Activated T-cell treated with anti-CD3 and anti-CD28 coated beads, Interleukin-2, amount 50 U/mL, for 24 hours (primary cell): ENCODE results near the gene GRM4.
A peak's percentile ranks its signal among the peaks of the same experiment; 100 is the strongest.

Experiments
- DNase-seq: peaks from one replicate; pipeline ENCODE4 v3.0.0-alpha.2; 2020
- H3K27ac Mint-ChIP-seq: 2 replicates; pipeline ENCODE4 v1.8.0; 2020; ENCODE audit warnings: mild to moderate bottlenecking, mixed read lengths
- H3K27me3 Mint-ChIP-seq: 2 replicates; pipeline ENCODE4 v1.8.0; 2020; ENCODE audit warnings: mixed read lengths
- H3K36me3 Mint-ChIP-seq: 2 replicates; pipeline ENCODE4 v1.8.0; 2020; ENCODE audit warnings: low read depth, mixed read lengths
- H3K4me1 Mint-ChIP-seq: 2 replicates; pipeline ENCODE4 v1.8.0; 2020; ENCODE audit warnings: low read depth, mixed read lengths
- H3K4me3 Mint-ChIP-seq: 2 replicates; pipeline ENCODE4 v1.8.0; 2020; ENCODE audit warnings: mild to moderate bottlenecking, moderate library complexity, mixed read lengths
- H3K9me3 Mint-ChIP-seq: 2 replicates; pipeline ENCODE4 v1.8.0; 2020; ENCODE audit warnings: mixed read lengths

GRM4 gene

DNA sequence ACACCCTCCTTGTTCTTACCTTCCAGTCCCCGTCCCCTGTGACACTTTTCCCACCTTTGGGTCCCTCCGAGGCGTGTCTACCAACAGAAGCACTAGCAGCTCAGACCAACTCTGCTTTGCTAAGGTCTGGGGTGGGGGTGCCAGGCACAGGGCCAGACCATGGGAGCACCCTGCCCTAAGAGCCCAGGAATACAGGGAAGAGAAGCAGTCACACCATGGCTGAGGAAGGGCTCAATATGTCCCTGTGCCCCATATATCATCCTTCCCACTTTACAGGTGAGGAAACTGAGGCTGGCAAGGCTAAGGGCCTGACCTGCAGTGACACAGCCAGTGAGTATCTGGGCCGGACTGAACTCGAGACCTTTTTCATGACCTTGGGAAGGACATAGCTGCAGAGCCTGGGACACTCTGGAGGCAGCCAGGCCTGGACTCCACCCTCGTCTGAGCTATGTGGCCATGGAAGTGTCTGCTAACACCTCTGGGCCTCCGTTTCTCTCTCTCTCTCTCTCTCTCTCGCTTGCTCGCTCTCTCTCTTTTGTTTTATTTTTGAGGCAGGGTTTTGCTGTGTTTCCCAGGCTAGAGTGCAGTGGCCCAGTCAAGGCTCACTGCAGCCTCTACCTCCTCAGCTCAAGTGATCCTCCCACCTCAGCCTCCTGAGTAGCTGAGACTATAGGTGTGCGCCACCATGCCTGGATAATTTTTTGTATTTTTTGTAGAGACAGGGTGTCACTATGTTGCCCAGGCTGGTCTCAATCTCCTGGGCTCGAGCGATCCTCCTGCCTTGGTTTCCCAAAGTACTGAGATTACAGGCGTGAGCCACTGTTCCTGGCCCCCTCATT lies 156.7 kb downstream of the GRM4 start:
- Mint-ChIP-seq H3K4me1 (no peaks in the 10 kb centered on the region), H3K27me3 (no peaks in the 10 kb centered on the region), H3K9me3 (no peaks in the 10 kb centered on the region), H3K36me3 (no peaks in the 10 kb centered on the region), H3K27ac (no peak overlapping the region), H3K4me3 (no peak overlapping the region)
- DNase-seq, result no peak

DNA sequence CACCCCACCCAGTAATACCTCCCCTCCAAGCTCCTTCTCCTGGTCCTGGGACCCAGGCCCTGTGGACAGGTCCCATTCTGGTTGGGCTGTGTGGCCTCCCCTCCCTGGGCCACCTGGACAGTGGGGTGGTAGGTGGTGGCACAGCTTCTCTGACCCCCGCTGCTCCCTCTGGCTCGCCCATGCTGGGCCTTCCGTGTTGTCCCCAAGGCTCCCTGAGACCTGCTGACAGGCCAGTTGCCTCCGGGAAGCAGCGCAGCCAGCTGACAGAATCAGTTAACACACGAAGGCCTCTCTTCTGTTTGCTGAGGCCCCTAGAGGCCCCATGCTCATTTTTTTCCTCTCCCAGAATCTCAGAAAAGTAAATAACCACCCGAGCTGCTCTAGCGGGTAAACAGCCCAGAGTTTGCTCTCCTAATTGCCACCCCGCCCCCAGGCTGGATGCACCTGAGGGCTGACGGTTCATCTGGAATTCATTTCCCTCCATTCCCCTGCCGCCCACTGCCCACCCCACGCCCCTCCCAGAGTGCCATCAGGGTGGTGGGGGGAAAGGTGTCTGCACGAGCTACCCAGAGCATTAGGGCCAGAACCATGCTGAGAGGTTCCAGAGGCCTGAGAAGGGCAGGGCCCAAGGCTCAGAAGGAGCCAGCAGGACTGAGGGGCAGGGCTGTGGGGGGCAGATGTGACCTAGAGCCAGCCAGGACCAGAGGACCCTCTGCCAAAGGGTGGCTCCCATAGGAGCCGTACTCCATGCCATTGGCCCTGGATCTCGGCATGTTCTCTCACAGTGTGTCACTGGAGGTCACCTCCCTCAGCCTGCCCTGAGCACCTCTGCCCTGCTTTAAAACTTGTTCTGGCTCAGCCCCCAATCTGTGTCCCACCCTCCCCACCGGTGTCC lies 157.5 kb downstream of the GRM4 start:
- Mint-ChIP-seq H3K4me1 (peaks cover under 1% of the 10 kb centered on the region), H3K27ac (no peak overlapping the region), H3K36me3 (no peaks in the 10 kb centered on the region), H3K9me3 (no peaks in the 10 kb centered on the region), H3K4me3 (no peak overlapping the region), H3K27me3 (no peaks in the 10 kb centered on the region)
- DNase-seq, result no peak

DNA sequence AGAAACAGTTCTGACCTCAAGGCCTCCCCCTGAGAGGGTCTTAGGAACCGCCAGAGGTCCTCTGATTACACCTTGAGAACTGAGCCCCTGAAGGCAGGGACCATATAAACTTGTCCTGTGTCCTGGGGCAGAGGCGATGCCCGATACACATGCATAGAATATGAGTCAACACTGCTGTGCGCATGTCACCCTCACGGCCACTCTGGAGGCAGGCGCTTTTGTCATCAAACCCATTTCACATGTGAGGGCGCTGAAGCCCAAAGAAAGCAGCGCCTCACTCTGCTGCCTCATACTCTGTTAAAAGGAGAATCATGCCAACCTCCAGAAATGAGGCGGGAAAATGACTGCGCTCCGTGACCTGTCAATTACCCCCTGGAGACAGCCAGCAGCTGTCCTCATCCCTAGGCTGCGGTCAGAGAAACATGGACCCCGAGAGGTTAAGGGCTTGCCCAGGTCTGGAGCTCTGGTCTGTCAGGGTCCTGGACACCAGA lies 158.3 kb downstream of the GRM4 start:
- no peaks in the 10 kb centered on the region for H3K9me3 Mint-ChIP-seq
- peaks cover 2% of the 10 kb centered on the region for H3K4me1 Mint-ChIP-seq
- no peak overlapping the region for H3K27ac Mint-ChIP-seq
- H3K4me3 Mint-ChIP-seq, result no peak overlapping the region
- H3K36me3 Mint-ChIP-seq, result no peaks in the 10 kb centered on the region
- H3K27me3 Mint-ChIP-seq, result no peaks in the 10 kb centered on the region
- no peak for DNase-seq

DNA sequence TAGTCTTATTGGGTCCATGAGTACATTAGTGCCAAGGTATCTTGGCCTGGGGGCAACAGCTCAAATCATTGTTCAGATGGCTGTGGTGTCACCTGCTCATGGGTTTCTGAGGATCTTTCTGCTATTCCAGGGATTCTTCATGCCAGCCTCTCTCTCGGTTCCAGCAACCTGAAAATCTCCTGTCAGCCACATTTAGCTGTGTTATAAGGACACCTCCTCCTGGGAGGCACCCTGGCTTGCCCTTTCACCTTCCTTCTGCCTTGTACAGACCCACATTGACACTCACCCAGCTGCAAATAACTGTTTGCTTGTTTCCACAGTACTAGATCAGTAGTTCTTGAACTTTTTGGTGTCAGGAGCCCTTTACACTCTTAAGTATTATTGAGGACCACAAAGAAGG lies 159.9 kb downstream of the GRM4 start:
- no peaks in the 10 kb centered on the region for H3K27me3 Mint-ChIP-seq
- no peaks in the 10 kb centered on the region for H3K9me3 Mint-ChIP-seq
- peaks cover 2% of the 10 kb centered on the region for H3K4me1 Mint-ChIP-seq

DNA sequence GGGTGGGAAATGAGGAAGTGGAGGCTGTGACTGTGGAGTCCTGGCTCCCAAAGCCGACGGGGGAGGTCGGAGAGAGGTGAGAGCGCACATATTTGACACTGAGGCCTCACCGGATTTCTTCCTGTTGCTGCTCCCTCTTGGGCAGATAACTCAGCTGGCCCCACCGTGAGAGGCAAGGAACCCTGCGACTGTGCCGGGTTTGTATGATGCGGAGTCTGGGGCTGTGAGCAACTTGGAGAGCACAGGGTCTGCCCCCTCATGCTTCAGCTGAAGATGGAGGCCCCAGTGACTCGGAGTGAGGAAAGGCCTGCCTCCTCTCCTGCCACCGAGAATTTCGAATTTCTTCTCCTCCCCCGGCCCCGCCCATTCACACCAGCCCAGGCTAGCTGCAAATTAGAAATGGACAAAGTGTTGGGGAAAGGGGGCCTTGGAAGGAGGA lies 160.6 kb downstream of the GRM4 start:
- H3K4me1 Mint-ChIP-seq, result peaks cover 2% of the 10 kb centered on the region
- no peak for DNase-seq
- no peak overlapping the region for H3K4me3 Mint-ChIP-seq
- no peak overlapping the region for H3K27ac Mint-ChIP-seq
- no peaks in the 10 kb centered on the region for H3K27me3 Mint-ChIP-seq
- no peaks in the 10 kb centered on the region for H3K36me3 Mint-ChIP-seq
- H3K9me3 Mint-ChIP-seq, result no peaks in the 10 kb centered on the region

More for the DNA sequence above, 159.9 kb downstream of the GRM4 start:
- H3K4me3 Mint-ChIP-seq, result no peak overlapping the region
- no peak for DNase-seq
- H3K36me3 Mint-ChIP-seq, result no peaks in the 10 kb centered on the region
- no peak overlapping the region for H3K27ac Mint-ChIP-seq

GRCh38 chr6:33984466-33985312 lies 161.2 kb downstream of the GRM4 start:
- Mint-ChIP-seq H3K36me3 (no peaks in the 10 kb centered on the region), H3K4me1 (peaks cover 2% of the 10 kb centered on the region), H3K9me3 (no peaks in the 10 kb centered on the region), H3K4me3 (no peak overlapping the region), H3K27me3 (no peaks in the 10 kb centered on the region), H3K27ac (no peak overlapping the region)
- DNase-seq, result no peak

DNA sequence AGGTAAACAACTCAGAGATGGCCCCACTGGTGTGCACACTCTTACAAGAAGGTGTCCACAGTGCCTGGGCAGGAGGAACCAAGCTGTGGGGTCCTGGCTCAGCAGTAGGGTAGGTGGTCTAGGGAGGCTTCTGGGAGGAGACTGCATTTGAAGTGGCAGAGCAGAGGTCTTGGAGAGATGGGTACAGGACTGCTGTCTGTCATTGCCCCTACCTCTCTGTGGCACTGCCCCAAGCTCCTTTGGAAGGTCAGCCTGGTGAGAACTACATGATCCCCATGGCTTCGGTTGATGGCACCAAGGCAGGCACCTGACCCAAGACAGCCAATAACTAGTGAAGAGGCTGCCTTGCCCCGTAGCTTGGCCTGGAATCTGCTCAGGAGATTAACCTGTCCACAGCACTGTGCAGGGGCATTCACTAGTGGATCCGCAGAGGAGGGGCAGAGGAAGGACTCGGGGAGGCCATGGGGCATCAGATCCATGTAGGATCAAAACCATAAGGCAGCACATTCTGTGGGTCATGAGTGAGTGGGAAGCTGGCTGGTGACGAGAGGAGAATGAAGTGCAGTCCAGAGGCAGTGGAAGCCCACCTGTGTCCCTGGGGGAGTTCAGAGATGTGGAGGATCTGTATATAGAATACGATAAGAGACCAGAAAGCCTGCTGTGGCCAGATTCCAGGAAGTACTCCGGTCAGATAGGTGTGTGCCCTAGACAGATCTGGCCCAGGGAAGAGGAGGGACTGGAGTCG lies 162.0 kb downstream of the GRM4 start:
- H3K27me3 Mint-ChIP-seq, result no peaks in the 10 kb centered on the region
- H3K27ac Mint-ChIP-seq, result no peak overlapping the region
- no peak for DNase-seq
- H3K4me3 Mint-ChIP-seq, result no peak overlapping the region
- H3K36me3 Mint-ChIP-seq, result no peaks in the 10 kb centered on the region
- no peaks in the 10 kb centered on the region for H3K9me3 Mint-ChIP-seq
- H3K4me1 Mint-ChIP-seq, result peaks cover 2% of the 10 kb centered on the region

DNA sequence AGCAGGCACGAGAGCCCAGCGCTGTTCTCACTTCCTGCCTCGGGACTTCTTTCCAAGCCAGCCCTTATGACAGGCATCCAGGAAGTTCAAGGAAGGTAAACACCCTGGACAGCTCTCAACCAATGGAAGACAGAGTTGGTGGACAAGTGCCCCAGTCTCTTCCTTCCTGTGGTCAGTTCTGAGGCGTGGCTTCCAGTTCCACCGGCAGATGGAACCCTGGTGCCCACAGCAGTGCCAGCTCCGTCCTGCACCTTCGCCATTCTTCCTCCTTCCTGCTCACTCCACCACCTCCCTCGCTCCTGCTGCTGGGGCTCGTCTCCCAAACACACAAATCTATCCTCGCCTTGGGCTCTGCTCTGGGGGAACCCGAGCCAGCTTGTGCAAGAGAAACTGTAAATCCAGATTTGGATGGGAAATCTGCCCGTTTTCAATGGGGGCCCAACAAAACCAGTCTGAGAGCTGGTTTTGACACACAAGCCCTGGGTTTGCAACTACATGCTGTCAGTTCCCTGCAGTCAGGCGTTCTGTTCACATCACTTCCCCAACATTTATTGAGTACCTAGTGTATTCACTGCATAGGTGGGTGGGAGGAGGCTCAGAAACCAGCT lies 162.7 kb downstream of the GRM4 start:
- no peak for DNase-seq
- Mint-ChIP-seq H3K27ac (no peak overlapping the region), H3K27me3 (no peaks in the 10 kb centered on the region), H3K4me3 (no peak overlapping the region), H3K9me3 (no peaks in the 10 kb centered on the region), H3K36me3 (no peaks in the 10 kb centered on the region), H3K4me1 (peaks cover 2% of the 10 kb centered on the region)

DNA sequence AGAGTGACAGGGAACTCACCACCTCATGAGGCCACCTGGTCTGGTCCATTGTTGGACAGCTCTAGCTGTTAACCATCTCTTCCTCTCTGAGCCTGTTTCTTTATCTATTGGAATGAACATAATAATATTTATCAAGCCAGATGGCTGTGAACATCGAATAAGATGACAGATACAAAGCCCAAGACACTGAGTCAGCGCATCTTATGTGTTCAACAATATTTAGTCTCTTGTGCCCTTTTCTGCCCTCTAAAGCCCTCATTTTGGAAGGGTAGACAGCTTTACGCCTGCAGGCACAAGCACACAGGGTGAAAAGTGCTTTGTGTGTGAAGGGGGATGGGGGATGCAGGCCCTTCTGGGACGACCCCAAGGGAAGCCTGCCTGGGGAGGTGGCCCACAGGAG lies 164.0 kb downstream of the GRM4 start:
- peaks cover 5% of the 10 kb centered on the region for H3K27me3 Mint-ChIP-seq
- DNase-seq, result no peak
- no peak overlapping the region for H3K4me3 Mint-ChIP-seq
- no peaks in the 10 kb centered on the region for H3K9me3 Mint-ChIP-seq
- peaks cover 2% of the 10 kb centered on the region for H3K4me1 Mint-ChIP-seq
- H3K27ac Mint-ChIP-seq, result no peak overlapping the region
- no peaks in the 10 kb centered on the region for H3K36me3 Mint-ChIP-seq

DNA sequence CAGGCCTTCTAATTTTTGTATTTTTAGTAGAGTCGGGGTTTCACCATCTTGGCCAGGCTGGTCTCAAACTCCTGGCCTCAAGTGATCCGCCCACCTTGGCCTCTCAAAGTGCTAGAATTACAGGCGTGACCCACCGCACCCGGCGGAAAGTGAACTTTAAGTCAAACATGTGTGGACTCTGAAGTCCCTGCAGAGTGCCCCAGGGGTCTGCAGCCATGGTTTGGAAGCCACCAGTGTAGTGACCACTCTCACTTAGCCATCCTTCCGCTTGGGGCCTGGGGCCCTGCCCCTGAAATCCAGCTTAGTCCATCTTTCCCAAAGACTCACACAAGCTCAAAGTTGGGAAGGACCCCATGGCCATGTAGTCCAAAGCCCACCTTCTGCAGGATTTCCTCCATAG lies 164.5 kb downstream of the GRM4 start:
- H3K27ac Mint-ChIP-seq, result no peak overlapping the region
- H3K27me3 Mint-ChIP-seq, result peaks cover 9% of the 10 kb centered on the region
- H3K4me1 Mint-ChIP-seq, result peaks cover 4% of the 10 kb centered on the region
- no peak overlapping the region for H3K4me3 Mint-ChIP-seq
- H3K36me3 Mint-ChIP-seq, result no peaks in the 10 kb centered on the region
- no peak for DNase-seq
- H3K9me3 Mint-ChIP-seq, result no peaks in the 10 kb centered on the region

DNA sequence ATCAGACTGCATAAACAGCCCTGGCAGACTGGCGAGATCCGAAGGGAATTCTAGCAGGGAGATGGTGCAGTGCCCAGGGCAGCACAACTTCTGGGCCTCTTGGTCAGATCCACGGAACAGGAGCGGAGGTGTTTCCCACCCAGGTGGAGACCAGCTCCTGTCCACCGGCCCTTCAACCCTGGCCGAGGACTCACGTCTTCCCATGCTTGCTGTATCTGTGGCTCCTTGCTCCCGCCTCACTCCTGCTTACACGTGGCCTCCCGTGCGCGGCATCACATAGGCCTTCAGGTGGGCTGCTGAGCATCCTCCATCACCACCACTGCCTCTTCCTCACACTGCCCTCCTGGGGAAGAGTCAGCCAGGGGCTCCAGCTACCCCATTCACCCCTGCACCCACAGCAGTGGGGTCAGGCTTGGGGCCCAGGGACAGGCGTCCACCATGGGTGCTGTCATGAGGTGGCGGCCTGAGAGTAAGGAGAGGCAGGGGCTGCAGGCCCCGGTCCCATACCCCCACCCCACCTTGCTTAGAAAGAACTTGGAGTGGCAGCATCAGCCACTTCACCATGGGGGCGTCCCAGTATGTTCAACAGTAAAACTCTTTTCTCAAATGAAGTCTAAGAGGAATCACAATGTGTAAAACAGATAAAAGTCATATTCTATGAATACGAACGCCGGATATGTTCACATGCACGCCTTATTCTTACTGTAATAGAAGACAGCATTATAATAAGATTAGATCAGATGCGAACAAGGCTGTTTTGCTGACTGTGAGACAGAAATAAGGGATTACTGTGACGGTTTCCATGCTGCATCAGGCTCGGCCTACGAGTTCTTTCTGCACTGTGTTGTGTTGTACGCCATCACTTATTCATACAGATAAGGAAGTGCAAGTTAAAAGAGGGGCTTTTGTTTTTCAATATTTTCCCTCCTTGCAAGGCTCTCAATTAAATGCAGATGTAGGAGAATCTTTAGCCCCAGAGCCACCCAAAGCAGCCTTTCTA lies 165.4 kb downstream of the GRM4 start:
- peak; percentile 19 for DNase-seq
- Mint-ChIP-seq H3K27me3 (peaks cover 14% of the 10 kb centered on the region), H3K4me3 (no peak overlapping the region), H3K9me3 (no peaks in the 10 kb centered on the region), H3K36me3 (no peaks in the 10 kb centered on the region), H3K27ac (no peak overlapping the region), H3K4me1 (peaks cover 6% of the 10 kb centered on the region)

DNA sequence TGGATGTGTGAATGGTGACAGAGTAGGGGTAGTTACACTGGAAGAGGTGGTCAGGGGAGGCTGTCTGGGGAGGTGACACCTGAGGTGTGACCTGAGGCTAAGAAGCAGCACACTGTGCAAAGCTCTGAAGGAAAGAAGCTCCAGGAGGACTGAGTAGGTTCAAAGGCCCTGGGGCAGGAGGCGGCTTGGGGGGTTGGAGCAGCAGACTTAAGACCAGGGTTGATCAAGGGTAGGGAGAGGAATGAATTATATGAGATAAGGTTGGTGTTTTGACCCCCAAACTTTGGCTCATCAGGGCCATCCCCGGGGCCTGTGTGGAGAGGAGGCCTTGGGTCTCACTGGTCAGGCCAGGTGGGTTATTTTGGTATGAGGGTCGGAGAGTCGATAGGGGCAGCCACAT lies 166.1 kb downstream of the GRM4 start:
- Mint-ChIP-seq H3K4me3 (no peak overlapping the region), H3K9me3 (no peaks in the 10 kb centered on the region), H3K4me1 (peaks cover 6% of the 10 kb centered on the region), H3K27ac (no peak overlapping the region), H3K27me3 (peaks cover 16% of the 10 kb centered on the region), H3K36me3 (no peaks in the 10 kb centered on the region)
- DNase-seq, result peak; percentile 18
